Retina (tissue), 1 donor: ENCODE data around the gene ATP5MK.
"Not testable (repeated sequence)": the region's sequence is repeated elsewhere in the genome, so short reads cannot be mapped to it uniquely, and the experiment has no call there.

Experiments used
- DNase-seq: peaks from one replicate; pipeline ENCODE4 v3.0.0-alpha.2; 2016

The ATP5MK gene, protein sequence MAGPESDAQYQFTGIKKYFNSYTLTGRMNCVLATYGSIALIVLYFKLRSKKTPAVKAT

DNA sequence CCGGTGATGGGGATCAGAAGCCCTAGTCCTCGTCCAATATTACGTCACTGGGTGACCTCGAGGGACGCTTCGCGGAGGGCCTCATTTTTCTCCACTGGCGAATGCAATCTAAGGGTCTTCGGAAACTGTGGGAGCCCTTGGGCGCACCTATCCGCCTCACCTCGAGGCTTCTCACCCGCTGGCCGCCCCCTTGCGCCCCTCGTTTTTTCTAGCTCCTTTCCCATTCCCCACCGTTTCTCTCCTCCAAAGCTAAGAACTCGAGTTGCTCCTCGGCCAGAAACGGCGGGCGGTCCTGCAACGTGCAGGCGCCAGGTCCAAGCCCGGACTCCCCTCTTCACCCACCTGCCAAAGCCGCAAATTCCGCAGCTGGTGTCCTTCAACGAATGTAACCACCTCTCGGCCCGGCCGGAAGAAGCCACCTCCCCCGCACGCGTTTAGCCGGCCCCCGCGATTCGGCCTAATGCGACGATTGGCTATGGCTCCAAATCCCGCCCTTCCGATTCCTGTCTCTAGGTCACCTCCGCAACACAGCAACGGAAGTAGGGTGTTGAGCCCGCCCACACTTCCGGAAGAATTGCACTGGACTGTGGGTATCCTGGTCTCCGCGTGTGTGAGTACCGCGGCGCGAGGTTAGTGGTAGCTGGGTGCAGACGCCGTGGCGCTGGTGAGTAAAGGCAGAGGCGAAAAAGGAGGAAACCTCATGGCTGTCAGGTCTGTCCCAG is at the start of gene ATP5MK, which contains the start of gene PDCD11:
Gene ATP5MK (minus strand): TSS at position 409 of the 722 bp plus-strand sequence. CDS start 4,018 bp downstream, outside the sequence.
Gene PDCD11 (plus strand): TSS at position 560 of the 722 bp plus-strand sequence. CDS start 1,801 bp downstream, outside the sequence.
- peak; percentile 97 for DNase-seq

DNA sequence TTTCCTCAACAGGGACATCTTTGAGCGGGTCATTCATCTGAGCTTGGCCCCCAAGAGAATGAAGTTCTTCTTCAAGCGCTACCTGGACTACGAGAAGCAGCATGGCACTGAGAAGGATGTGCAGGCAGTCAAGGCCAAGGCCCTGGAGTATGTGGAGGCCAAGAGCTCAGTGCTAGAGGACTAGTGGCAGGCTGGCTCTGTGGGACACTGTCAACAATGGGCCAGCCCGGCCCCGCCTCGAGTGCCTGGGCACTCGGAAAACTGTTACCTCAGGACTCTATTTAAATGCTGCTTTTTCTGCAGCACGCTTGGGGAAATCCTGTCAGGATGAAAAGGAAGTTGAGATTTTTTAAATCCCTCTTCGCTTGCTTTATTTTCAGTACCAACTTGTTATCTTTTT is 49.1 kb upstream of the ATP5MK start:
- no peak for DNase-seq

DNA sequence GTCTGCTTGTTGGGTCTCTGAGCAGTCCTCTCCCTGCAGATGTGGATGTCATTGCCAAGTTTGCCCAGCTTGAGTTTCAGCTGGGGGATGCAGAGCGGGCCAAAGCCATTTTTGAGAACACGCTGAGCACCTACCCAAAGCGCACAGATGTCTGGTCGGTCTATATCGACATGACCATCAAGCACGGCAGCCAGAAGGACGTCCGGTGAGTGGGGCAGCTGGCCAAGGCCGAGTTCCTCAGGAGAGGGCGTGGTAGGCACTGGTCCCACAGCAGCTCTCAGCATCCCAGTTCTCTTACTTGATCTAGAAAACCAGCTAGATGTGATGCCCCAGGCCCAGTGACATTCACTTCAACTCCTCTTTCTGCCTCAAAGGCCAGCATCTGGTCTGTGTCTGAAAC is 48.2 kb upstream of the ATP5MK start:
- no peak for DNase-seq

DNA sequence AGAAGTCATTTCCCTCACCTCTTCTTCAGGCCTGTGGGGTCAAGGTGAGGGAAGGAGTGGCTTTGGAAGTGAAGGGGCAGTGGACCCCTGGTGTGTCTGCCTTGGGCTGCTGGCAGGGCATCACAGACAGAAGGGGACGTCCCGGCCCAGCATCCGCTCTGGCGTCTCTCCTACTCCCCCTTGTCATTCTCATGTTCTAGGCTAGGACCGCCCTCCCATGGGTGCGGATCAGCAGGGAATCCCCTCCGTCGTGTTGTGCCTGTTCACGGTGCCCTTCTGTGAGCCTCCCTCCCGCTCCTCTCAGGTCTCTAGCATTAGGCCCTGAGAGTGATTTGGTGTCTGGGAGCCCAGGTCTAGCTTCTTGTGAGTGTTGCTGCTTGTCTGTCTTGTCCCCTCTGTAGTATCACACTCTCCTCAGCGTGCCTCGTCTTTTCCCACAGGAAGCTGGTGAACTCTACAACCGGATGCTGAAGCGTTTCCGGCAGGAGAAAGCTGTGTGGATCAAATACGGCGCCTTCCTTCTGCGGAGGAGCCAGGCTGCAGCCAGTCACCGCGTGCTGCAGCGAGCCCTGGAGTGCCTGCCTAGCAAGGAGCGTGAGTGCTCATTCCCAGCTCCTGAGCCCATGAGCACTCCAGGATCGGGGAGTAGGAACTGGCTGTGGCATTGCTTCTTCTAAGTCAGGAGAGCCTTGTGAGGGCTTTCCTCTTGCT is 47.4 kb upstream of the ATP5MK start:
- no peak for DNase-seq

DNA sequence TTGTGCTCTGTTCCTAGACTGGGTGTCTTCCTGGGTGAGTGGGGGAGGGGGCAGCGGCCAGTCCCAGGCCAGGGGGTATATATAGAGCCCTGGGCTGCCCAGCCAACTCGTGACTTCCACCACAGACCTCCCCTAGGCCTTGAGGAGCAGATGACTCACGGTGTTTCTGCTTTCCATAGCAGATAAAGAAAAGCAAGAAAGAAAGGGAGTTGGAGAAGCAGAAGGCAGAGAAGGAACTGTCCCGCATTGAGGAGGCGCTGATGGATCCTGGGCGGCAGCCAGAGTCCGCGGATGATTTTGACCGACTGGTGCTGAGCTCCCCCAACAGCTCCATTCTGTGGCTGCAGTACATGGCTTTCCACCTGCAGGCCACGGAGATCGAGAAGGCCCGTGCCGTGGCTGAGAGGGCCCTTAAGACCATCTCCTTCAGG is 45.8 kb upstream of the ATP5MK start:
- no peak for DNase-seq

DNA sequence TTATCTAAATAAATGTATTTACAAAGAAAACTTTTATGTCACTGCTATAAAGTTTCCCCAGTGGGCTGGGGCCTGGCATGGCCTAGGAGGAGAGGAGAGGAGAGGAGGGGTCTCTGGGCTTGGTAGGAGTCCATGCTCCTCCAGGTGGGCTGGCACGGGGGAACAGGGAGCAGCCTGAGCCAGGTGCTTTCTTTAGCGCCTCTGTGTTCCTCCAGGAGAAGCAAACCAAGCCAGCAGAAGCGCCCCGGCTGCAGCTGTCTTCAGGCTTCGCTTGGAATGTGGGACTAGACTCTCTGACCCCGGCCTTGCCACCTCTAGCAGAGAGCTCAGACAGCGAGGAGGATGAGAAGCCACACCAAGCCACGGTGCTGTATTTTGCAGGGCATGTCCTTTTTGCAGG is 45.3 kb upstream of the ATP5MK start:
- DNase-seq: no peak

DNA sequence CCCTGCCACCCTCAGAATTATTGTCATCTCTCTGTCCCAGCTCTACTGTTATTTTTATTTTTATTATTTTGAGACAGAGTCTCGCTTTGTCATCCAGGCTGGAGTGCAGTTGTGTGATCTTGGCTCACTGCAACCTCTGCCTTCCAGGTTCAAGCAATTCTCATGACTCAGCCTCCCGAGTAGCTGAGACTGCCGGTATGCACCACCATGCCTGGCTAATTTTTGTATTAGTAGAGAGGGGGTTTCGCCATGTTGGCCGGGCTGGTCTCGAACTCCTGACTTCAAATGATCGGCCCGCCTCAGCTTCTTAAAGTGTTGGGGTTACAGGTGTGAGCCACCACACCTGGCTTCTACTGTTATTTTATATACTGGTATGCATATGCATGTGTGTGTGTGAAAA is 44.9 kb upstream of the ATP5MK start:
- DNase-seq: no peak

DNA sequence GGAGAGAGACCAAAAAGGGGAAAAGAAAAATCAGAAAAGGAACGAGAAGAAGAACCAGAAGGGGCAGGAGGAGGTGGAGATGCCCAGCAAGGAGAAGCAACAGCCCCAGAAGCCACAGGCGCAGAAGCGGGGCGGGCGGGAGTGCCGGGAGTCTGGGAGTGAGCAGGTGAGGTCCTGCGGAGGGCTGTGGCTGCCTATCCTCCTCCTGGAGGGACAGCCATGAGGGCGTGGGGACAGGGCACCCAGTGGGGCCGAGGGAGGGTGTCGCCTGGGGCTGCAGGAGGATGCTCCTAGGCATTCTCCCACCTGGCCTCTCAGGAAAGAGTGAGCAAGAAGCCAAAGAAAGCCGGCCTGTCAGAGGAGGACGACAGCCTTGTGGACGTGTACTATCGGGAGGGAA is 44.1 kb upstream of the ATP5MK start:
- no peak for DNase-seq

DNA sequence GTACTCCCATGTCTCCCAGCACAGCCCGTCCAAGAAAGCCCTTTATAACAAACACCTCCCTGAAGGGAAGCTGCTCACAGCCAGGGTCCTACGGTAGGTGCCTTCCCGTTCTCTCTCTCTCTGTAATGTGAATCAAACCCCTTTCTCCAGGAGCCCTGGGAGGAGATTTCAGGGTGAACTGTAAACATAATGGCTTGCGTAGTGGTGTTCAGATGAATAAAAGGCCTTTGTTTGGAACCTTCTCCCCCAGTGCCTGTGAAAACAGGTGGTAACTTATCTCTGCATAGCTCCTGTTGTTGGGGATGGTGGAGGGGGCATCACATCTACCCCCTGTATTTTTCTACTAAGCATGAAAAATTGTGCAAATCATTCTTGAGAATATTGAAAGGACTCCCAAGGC is 43.5 kb upstream of the ATP5MK start:
- DNase-seq: no peak

DNA sequence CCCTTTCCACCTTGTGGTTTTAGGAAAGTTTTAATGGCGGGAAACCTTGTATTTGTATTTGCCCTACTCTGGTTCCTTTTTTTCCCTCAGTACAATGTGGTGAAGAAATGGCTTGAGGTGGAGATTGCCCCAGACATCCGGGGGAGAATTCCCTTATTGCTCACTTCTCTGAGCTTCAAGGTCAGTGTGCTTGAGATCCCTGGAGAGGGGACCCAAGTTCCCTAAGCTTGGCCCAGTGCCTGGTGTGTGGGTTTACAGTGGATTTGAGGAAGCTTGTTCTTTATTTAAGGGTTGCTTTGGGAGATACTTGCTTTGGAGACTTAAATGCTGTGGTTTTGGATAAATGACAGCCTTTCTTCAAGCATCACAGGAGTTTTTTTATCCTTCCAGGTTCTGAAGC is 37.6 kb upstream of the ATP5MK start:
- no peak for DNase-seq

DNA sequence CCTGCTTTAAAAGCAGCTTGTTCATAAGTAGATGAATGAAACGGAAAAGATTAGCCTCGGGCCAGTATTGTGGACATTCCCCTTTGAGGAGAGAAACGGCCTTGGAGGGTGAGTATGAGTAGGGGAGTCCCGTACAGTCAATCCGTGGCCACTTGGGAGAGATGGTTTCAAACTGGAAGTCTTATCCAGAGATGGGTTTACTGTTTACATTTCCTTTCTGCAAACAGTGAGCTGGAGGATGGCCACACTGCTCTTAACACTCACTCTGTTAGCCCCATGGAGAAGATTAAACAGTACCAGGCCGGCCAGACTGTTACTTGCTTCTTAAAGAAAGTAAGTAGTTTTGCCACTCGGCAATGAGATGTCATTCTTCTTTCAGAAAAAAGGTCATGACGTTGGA is 35.6 kb upstream of the ATP5MK start:
- DNase-seq: no peak

DNA sequence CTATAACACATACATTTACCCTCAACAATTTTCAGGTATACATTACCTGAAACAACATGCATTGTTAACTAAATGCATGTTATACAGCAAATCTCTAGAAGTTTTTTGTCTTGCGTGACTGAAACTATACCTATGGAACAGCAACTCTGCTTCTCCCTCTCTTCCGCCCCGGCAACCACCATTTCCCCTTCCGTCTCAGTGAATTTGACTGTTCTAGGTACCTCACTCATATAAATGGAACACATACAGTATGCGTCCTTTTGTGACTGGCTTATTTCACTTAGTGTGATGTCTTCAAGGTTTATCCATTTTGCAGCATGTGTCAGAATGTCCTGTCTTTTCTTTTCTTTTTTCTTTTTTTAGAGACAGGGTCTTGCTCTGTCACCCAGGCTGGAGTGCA is 33.4 kb upstream of the ATP5MK start:
- DNase-seq: no peak

DNA sequence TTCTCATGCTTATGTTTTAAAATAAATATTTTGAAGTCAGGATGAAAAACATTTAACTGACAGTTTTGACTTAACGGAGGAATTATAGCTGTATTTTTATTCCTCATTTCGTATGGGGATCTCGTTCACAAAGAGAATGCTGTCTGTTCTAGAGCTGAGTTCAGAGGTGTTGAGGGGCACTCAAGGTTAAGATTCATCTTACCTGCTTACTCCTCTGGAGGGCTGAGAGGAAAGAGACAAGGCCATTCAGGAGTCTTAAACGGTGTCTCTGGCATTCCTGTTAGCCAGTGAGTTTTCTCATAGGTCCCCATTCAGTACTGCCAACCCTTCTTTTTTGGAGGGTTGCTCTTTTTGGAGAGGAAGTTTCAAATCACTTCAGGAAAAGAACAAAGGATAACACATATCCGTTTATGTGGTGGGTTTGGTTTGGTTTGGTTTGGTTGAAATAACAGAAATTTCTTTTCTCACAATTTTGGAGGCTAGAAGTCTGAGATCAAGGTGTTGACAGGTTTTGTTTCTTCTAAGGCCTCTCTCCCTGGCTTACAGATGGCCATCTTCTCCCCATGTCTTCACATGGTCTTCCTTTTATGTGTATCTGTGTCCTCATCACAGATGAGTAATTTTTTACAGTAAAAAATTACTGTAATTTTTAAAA is 32.8 kb upstream of the ATP5MK start:
- no peak for DNase-seq

DNA sequence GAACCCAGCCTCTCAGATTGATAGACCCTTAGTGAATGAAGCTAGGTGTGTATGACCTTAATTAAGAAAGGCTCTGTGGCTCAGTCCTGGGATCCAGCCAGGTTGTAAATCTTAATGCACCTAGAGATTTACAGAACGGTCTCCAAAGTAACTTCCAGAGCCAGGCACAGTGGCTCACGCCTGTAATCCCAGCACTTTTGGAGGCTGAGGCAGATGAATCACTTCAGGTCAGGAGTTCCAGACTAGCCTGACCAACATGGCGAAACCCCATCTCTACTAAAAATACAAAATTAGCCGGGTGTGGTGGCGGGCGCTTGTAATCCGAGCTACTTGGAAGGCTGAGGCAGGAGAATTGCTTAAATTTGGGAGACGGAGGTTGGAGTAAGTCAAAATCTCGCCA is 31.6 kb upstream of the ATP5MK start:
- DNase-seq: no peak

DNA sequence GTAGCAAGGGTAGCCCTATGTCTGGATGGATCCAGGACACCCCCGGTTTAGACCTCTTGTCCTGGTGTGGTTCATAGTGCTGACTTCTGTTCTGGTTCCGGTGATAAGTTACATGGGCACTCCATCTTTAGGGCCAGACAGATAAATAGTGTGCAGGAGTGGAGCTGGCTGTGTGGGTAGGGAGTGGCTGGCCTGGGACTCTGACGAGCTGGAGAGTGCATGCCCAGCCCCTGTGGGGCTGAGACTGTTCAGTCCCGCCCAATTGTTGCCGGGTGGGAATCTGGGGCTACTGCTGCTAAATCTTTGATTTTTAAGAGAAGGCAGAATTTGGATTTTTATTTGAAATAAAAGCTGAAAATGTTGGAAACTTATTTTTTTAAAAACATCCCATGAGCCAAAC is 27.5 kb upstream of the ATP5MK start:
- DNase-seq: no peak

DNA sequence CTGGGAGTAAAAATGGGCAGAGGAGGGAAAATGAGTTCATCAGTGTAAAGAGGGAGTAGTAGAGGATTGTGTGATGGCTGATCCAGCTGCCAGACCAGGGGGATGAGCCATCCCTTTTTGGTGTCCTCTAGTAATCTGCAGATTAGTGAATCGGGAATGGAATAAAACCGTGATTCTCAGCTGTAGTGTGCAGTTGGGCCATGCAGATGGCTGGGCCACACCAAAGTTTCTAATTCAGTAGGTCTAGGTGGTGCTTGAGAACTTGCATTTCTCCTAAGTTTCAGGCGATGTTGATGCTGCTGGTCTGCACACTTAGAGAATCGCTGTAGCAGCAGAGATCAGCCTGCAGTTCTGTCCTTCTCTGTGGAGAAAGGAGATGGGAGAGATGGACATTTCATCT is 22.8 kb upstream of the ATP5MK start:
- DNase-seq: no peak

DNA sequence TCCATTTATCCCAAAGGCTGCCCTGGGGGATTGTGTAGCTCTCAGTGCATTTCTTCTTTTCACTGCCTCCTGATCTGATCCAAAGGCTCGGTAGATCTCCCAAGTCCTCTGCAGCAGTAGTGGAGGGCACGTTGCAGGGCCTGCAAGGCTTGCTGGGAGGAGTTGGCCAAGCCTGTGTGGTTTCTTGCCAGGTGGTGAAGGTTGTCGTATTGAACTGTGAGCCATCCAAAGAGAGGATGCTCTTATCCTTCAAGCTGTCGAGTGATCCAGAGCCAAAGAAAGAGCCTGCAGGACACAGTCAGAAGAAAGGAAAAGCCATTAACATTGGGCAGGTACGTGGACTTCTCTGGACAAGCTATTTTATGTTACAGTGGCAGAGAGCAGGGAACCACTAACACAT is 21.3 kb upstream of the ATP5MK start:
- no peak for DNase-seq

DNA sequence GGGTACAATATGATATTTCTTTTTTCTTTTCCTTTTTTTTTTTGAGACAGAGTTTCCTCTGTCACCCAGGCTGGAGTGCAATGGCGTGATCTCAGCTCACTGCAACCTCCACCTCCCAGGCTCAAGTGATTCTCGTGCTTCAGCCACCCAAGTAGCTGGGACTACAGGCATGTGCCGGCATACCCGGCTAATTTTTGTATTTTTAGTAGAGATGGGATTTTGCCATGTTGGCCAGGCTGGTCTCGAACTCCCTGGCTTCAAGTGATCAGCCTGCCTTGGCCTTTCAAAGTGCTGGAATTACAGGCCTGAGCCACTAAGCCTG is 20.8 kb upstream of the ATP5MK start:
- DNase-seq: not testable (repeated sequence)

DNA sequence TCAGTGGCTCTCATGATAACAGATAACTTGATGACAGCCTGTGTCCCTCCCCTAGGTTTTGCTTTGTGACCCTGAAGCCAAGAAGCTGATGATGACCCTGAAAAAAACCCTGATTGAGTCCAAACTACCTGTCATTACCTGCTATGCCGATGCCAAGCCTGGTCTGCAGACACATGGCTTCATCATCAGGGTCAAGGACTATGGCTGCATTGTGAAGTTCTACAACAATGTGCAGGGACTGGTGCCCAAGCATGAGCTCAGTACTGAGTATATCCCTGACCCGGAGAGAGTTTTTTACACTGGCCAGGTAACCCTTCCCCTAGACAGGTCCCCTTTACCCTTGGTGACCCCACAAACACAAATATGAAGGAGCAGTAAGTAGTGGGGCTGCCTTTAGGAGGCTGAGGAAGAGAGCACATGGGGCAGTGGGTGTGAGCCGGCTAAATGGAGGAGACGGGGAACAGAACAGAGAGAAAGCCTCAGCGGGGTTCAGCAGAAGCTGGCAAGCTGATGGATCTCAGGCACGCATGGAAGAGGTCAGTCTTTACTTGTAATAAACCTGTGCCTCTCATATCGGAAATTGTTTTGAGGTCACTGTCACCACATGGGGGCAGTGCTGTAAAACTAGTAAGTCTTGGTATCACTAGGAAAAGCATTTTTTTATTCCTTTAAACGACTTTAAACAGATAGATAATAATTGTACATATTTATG is 20.3 kb upstream of the ATP5MK start:
- DNase-seq: peak; percentile 31

DNA sequence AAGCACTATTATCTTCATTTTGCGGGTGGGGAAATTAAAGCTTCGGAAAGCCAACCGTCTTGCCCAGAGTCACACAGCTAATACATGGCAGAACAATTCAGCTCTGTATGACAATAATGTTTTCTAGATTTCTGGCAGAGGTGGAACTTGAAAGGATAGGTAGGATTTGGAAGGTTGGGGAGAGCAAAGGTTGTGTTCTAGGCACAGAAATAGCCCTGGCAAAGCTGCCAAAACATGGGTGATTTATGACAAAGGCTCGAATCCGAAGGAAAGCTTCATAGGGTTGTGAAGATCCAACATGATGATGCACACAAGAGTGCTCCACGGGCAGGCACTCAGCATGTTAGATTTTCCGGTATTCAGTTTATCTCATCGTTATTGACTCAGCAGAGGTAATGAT is 19.3 kb upstream of the ATP5MK start:
- DNase-seq: no peak

DNA sequence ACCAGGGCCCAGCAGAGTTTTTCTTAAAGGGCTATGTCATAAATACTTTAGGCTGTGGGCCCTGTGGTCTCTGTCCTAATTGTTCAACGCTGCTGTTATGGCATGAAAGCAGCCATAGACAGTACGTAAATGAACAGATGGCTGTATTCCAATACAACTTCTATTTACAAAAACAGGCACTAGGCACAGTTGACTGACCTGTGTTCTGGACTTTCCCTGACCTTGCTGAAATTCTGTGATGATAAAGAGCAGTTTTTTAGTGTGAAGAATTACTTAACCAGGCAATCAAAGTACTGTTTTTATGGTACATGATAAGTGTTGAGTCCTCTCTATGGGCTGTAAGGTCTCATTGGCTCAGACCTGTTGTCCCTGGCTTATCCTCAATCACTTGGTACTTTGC is 17.3 kb upstream of the ATP5MK start:
- DNase-seq: no peak

DNA sequence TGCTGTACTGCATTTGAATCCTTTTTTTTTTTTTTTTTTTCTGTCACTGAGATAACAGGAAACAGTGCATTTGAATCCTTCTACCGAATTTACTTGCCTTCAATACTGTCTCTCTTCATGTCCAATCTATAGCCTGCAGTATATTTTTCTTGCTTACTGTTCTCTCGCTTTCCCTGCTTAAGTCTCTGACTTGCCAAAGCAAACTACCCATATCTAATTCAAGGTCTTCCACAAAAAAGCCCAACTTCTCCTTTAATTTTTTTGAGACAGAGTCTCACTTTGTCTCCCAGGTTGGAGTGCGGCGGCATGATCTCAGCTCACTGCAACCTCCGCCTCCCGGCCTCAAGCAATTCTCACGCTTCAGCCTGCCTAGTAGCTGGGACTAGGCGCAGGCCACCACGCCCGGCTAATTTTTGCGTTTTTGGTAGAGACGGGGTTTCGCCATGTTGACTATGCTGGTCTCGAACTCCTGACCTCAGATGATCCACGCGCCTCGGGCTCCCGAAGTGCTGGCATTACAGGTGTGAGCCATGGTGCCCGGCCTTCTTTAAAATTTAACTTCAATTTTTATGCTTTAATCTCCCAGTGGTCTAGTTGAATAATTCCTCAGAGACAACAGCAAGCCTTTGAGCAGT is 1.0 kb upstream of the ATP5MK start:
- DNase-seq: no peak

DNA sequence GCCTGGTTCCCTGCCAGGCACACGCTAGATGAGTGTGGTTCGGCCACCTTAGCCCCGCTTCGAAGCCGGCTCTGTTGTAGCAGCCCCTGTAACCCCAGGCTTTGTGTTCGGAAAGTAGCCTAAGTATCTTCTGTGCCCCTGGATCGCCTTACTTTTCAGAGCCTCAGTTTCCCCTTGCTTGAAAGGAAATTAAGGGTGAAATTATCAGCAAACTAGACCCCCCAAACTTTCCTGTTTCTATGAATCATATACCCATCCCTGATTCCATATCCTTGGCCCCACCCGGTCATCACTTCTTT is 463 bp upstream of the ATP5MK start:
- DNase-seq: no peak
